ENCODE measurements around the gene IL19. TPM values are rescaled to one million over a fixed set of nuclear protein-coding genes. Genes with fewer than 3 reads are reported as not detected.

The IL19 gene
- total RNA-seq, 1 experiment from 2014 or later, result not detected

DNA sequence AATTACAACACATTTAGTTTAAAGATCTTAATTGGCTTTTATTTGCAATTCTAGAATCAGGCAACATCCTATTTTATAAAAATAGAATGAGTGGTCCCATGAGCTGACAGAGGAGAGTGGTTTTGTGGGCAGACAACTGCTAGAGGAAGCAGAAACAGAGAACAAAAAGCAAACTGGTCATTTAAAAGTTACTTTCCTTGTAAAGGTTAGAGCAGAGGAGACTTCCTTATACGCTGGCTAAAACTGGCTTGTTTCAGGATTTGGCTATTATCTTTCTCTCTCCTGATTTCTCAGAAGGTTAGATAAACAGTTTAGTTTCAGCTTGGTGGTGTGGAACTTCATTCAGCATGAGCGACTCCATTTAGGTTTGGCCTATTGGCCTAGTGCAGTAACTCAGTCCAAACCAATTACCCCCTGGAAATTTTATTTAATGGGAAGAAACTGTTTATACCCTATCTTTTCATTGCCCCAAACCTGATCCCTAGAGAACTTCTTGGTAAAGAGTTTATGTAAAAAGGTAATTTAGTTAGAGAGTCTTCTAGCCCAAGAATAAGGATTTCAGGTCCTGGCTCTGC lies 62.6 kb downstream of the IL19 start:
- H2AFZ ChIP-seq (ENCODE audit: low read length), result no peak overlapping the region
- H4K8ac ChIP-seq (replicated peaks; ENCODE audit: insufficient read length, low read depth, low read length), result no peak overlapping the region
- H3K27me3 Mint-ChIP-seq (ENCODE audit: low read depth), result peaks cover 4% of the 10 kb centered on the region
- H2BK20ac ChIP-seq (ENCODE audit: low read depth, low read length, poor library complexity, severe bottlenecking), result no peak overlapping the region
- no peak overlapping the region for H2AK5ac ChIP-seq (ENCODE audit: insufficient read length, low read length)
- no peak overlapping the region for H2BK5ac ChIP-seq (ENCODE audit: insufficient read length, low read length)
- no peak overlapping the region for H3K4me3 Mint-ChIP-seq
- no peaks in the 10 kb centered on the region for H3K9me3 ChIP-seq (ENCODE audit: control insufficient read depth, low read depth, low read length)
- no peak overlapping the region for H3K9ac ChIP-seq (ENCODE audit: extremely low read depth, insufficient read length, low read length)
- no peak overlapping the region for H3K4ac ChIP-seq (ENCODE audit: low read depth, low read length)
- H3K14ac ChIP-seq (ENCODE audit: insufficient read depth, low read length), result no peak overlapping the region
- H3K79me1 ChIP-seq (ENCODE audit: insufficient read depth, low read depth, low read length, poor library complexity, severe bottlenecking), result no peaks in the 10 kb centered on the region
- H3K4me2 ChIP-seq (ENCODE audit: insufficient read depth, insufficient read length, low read length), result no peak overlapping the region
- no peaks in the 10 kb centered on the region for H3K27me3 ChIP-seq (ENCODE audit: insufficient read depth, low read length)
- H3K18ac ChIP-seq (ENCODE audit: insufficient read length, low read depth, low read length), result no peak overlapping the region
- H3K27ac ChIP-seq (ENCODE audit: insufficient read length, low read depth, low read length), result no peak overlapping the region
- no peak overlapping the region for H2BK15ac ChIP-seq (ENCODE audit: low read depth, low read length)
- H3K4me1 Mint-ChIP-seq, result no peaks in the 10 kb centered on the region
- H4K20me1 ChIP-seq (ENCODE audit: control insufficient read depth, insufficient read depth, insufficient read length), result no peaks in the 10 kb centered on the region
- no peak overlapping the region for H4K91ac ChIP-seq (ENCODE audit: insufficient read length, low read depth, low read length)
- WGBS (ENCODE audit: extremely low coverage, insufficient read length, low lambda C conversion rate), result no CpG with 5 or more reads among the region's 2 CpGs
- no peaks in the 10 kb centered on the region for H3K4me1 ChIP-seq (ENCODE audit: insufficient read depth, low read length)
- H3K23ac ChIP-seq (ENCODE audit: insufficient read length, low read depth, low read length), result no peak overlapping the region
- H3T11ph ChIP-seq (ENCODE audit: low read length), result no peak overlapping the region
- no peak overlapping the region for H3K56ac ChIP-seq (ENCODE audit: insufficient read length, low read depth, low read length)
- no peak overlapping the region for H4K5ac ChIP-seq (ENCODE audit: insufficient read length, low read depth, low read length)
- H3K23me2 ChIP-seq (ENCODE audit: insufficient read length, low read depth, low read length, poor library complexity, severe bottlenecking), result no peaks in the 10 kb centered on the region
- H3K36me3 Mint-ChIP-seq (ENCODE audit: insufficient read depth in 1 of 3, low read depth in 3 of 3), result no peaks in the 10 kb centered on the region
- no peaks in the 10 kb centered on the region for H3K79me2 ChIP-seq (ENCODE audit: insufficient read depth, low read length)
- TF ChIP-seq CTCF (conservative IDR thresholded peaks at IDR 0.05), result no peak
- no peak overlapping the region for H2BK12ac ChIP-seq (ENCODE audit: insufficient read length, low read depth, low read length)
- H3K27ac Mint-ChIP-seq, result no peak overlapping the region
- no peak overlapping the region for H2BK120ac ChIP-seq (ENCODE audit: low read depth, low read length, poor library complexity, severe bottlenecking)
- DNase-seq, result no peak
- H3K9me3 Mint-ChIP-seq, result no peaks in the 10 kb centered on the region

All from H9 (cell line).